SK-N-SH treated with all-trans-retinoic acid at 6 μM for 48 hours (cell line): ENCODE data around the gene OASL.
"Not testable (repeated sequence)": the region's sequence is repeated elsewhere in the genome, so short reads cannot be mapped to it uniquely, and the experiment has no call there.

ENCODE experiments used
- ATAC-seq: fragments of 200-7000 bp; cut with Tn5 transposase; 3 replicates; pipeline ENCODE4 v1.9.1; 2020; ENCODE audit warnings: mild to moderate bottlenecking, moderate library complexity
- ARNTL ChIP-seq: fragments of 450-650 bp; formaldehyde crosslinking; IDR thresholded peaks from 2 replicates; pipeline ENCODE4 v1.5.0; 2020; ENCODE audit warnings: low read depth, mild to moderate bottlenecking, moderate library complexity, borderline replicate concordance
- BACH2 ChIP-seq: fragments of 250-450 bp; sonication (Bioruptor Pico); IDR thresholded peaks from 2 replicates; pipeline ENCODE4 v1.9.0; 2021; ENCODE audit warnings: mild to moderate bottlenecking, borderline replicate concordance
- CSDC2 ChIP-seq: fragments of 250-450 bp; sonication (Bioruptor Pico); IDR thresholded peaks from 2 replicates; pipeline ENCODE4 v1.5.0; 2020; ENCODE audit warnings: mild to moderate bottlenecking, moderate library complexity
- CSRNP3 ChIP-seq: fragments of 250-450 bp; sonication (Bioruptor Pico); IDR thresholded peaks from 2 replicates; pipeline ENCODE4 v1.5.1; 2021; ENCODE audit warnings: mild to moderate bottlenecking, moderate library complexity
- ESRRG ChIP-seq: fragments of 250-450 bp; sonication (Bioruptor Pico); IDR thresholded peaks from 2 replicates; pipeline ENCODE4 v1.6.1; 2021; ENCODE audit warnings: mild to moderate bottlenecking
- GLIS3 ChIP-seq: fragments of 250-450 bp; sonication (Bioruptor Pico); IDR thresholded peaks from 2 replicates; pipeline ENCODE4 v1.5.0; 2020; ENCODE audit warnings: mild to moderate bottlenecking, moderate library complexity
- ISL1 ChIP-seq: fragments of 250-450 bp; sonication (Bioruptor Pico); IDR thresholded peaks from 2 replicates; pipeline ENCODE4 v2.1.2; 2022; ENCODE audit warnings: mild to moderate bottlenecking, moderate library complexity
- PPARA ChIP-seq: fragments of 250-450 bp; sonication (Bioruptor Pico); IDR thresholded peaks from 2 replicates; pipeline ENCODE4 v1.5.0; 2020; ENCODE audit warnings: mild to moderate bottlenecking, borderline replicate concordance
- RARB ChIP-seq: fragments of 250-450 bp; sonication (Bioruptor Pico); IDR thresholded peaks from 2 replicates; pipeline ENCODE4 v1.8.0; 2021; ENCODE audit warnings: mild to moderate bottlenecking, moderate library complexity
- SNAI2 ChIP-seq: fragments of 250-450 bp; sonication (Bioruptor Pico); IDR thresholded peaks from 2 replicates; pipeline ENCODE4 v1.5.0; 2020; ENCODE audit warnings: mild to moderate bottlenecking, moderate library complexity
- TOX ChIP-seq: fragments of 250-450 bp; sonication (Bioruptor Pico); IDR thresholded peaks from 2 replicates; pipeline ENCODE4 v1.8.0; 2021; ENCODE audit warnings: mild to moderate bottlenecking, moderate library complexity, borderline replicate concordance
- ZC3H10 ChIP-seq: fragments of 250-450 bp; sonication (Bioruptor Pico); IDR thresholded peaks from 2 replicates; pipeline ENCODE4 v1.5.1; 2021; ENCODE audit warnings: mild to moderate bottlenecking, moderate library complexity
- ZFP3 ChIP-seq: fragments of 250-450 bp; sonication (Bioruptor Pico); IDR thresholded peaks from 2 replicates; pipeline ENCODE4 v1.5.0; 2020; ENCODE audit warnings: mild to moderate bottlenecking, moderate library complexity
- ZNF565 ChIP-seq: fragments of 450-650 bp; formaldehyde crosslinking; conservative IDR thresholded peaks from 2 replicates; pipeline ENCODE4 v1.5.0; 2020; ENCODE audit warnings: low read depth, mild to moderate bottlenecking, moderate library complexity
- ZNF70 ChIP-seq: fragments of 450-650 bp; formaldehyde crosslinking; IDR thresholded peaks from 2 replicates; pipeline ENCODE4 v1.5.0; 2020; ENCODE audit warnings: mild to moderate bottlenecking, moderate library complexity
- ZNF8 ChIP-seq: fragments of 450-650 bp; formaldehyde crosslinking; IDR thresholded peaks from 2 replicates; pipeline ENCODE4 v1.5.0; 2020; ENCODE audit warnings: mild to moderate bottlenecking, moderate library complexity
- TF ChIP-seq, protein P1 (sequence below): fragments of 250-450 bp; sonication (Bioruptor Pico); IDR thresholded peaks from 2 replicates; pipeline ENCODE4 v1.8.0; 2020; ENCODE audit warnings: mild to moderate bottlenecking, moderate library complexity, borderline replicate concordance
- TF ChIP-seq, protein P2 (sequence below): fragments of 250-450 bp; sonication (Bioruptor Pico); IDR thresholded peaks from 2 replicates; pipeline ENCODE4 v1.5.0; 2020; ENCODE audit warnings: mild to moderate bottlenecking, moderate library complexity

The OASL gene

GRCh38 chr12:121080909-121081308, 41.9 kb upstream of the OASL start:
- no peak for ATAC-seq
- no peak for TF ChIP-seq TOX (CRISPR knock-in tag)

- ATAC-seq = no peak
- TF ChIP-seq ZNF8 (CRISPR knock-in tag) (no peak), RARB (CRISPR knock-in tag) (no peak), GLIS3 (CRISPR knock-in tag) (no peak)
Observed at GRCh38 chr12:121079736-121080272, 40.8 kb upstream of the OASL start.

DNA sequence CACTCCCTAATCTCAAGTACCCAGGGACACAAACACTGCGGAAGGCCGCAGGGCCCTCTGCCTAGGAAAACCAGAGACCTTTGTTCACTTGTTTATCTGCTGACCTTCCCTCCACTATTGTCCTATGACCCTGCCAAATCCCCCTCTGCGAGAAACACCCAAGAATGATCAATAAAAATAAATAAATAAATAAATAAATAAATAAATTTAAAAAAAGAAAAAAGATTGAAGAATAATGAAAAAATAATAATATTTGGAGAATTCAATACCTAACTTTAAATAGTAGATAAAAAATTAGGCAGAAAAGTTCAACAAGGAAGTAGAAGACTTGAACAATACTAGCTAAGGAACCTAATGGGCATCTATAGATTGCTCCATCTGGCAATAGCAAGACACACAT, 38.4 kb upstream of the OASL start:
- ATAC-seq = not testable (repeated sequence)

DNA sequence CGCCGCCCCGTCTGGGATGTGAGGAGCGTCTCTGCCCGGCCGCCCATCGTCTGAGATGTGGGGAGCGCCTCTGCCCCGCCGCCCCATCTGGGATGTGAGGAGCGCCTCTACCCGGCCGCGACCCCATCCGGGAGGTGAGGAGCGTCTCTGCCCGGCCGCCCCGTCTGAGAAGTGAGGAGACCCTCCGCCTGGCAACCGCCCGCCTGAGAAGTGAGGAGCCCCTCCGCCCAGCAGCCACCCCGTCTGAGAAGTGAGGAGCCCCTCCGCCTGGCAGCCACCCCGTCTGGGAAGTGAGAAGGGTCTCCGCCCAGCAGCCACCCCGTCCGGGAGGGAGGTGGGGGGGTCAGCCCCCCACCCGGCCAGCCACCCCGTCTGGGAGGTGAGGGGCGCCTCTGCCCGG, 36.9 kb upstream of the OASL start:
- ATAC-seq = not testable (repeated sequence)

- TF ChIP-seq ZNF70 (CRISPR knock-in tag) (no peak), BACH2 (CRISPR knock-in tag) (no peak), CSRNP3 (no peak), PPARA (CRISPR knock-in tag) (no peak)
- TF ChIP-seq, protein P1, sequence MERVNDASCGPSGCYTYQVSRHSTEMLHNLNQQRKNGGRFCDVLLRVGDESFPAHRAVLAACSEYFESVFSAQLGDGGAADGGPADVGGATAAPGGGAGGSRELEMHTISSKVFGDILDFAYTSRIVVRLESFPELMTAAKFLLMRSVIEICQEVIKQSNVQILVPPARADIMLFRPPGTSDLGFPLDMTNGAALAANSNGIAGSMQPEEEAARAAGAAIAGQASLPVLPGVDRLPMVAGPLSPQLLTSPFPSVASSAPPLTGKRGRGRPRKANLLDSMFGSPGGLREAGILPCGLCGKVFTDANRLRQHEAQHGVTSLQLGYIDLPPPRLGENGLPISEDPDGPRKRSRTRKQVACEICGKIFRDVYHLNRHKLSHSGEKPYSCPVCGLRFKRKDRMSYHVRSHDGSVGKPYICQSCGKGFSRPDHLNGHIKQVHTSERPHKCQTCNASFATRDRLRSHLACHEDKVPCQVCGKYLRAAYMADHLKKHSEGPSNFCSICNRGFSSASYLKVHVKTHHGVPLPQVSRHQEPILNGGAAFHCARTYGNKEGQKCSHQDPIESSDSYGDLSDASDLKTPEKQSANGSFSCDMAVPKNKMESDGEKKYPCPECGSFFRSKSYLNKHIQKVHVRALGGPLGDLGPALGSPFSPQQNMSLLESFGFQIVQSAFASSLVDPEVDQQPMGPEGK (CRISPR knock-in tag) = no peak
- TF ChIP-seq, protein P2, sequence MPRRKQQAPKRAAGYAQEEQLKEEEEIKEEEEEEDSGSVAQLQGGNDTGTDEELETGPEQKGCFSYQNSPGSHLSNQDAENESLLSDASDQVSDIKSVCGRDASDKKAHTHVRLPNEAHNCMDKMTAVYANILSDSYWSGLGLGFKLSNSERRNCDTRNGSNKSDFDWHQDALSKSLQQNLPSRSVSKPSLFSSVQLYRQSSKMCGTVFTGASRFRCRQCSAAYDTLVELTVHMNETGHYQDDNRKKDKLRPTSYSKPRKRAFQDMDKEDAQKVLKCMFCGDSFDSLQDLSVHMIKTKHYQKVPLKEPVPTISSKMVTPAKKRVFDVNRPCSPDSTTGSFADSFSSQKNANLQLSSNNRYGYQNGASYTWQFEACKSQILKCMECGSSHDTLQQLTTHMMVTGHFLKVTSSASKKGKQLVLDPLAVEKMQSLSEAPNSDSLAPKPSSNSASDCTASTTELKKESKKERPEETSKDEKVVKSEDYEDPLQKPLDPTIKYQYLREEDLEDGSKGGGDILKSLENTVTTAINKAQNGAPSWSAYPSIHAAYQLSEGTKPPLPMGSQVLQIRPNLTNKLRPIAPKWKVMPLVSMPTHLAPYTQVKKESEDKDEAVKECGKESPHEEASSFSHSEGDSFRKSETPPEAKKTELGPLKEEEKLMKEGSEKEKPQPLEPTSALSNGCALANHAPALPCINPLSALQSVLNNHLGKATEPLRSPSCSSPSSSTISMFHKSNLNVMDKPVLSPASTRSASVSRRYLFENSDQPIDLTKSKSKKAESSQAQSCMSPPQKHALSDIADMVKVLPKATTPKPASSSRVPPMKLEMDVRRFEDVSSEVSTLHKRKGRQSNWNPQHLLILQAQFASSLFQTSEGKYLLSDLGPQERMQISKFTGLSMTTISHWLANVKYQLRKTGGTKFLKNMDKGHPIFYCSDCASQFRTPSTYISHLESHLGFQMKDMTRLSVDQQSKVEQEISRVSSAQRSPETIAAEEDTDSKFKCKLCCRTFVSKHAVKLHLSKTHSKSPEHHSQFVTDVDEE (CRISPR knock-in tag) = no peak
Observed at GRCh38 chr12:121072147-121072546, 33.1 kb upstream of the OASL start.

DNA sequence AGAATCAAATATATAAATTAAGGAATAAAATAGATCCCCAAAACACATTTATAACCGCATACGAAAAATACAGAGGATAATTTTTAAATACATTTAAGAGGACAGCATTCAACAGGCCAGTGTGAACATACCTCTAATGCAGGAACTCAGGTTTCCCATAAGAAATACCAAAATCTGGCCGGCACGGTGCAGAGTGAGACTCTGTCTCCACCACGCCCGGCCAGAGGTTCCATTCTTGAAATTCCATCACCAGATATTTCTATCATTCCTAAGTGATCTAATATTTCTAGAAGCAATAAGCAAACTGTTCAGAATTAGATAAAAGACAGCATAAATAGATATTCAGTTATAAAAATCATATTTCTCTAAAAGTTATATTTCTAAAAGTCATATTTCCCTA, 30.2 kb upstream of the OASL start:
- ATAC-seq = no peak
- no peak for TF ChIP-seq ISL1 (CRISPR knock-in tag)
- no peak for TF ChIP-seq ZFP3 (CRISPR knock-in tag)
- TF ChIP-seq ARNTL (CRISPR knock-in tag) = no peak
- TF ChIP-seq, protein P2 (CRISPR knock-in tag) = no peak
- TF ChIP-seq GLIS3 (CRISPR knock-in tag) = no peak
- TF ChIP-seq, protein P1 (CRISPR knock-in tag) = no peak
- TF ChIP-seq ZC3H10 (CRISPR knock-in tag) = no peak
- TF ChIP-seq SNAI2 (CRISPR knock-in tag) = no peak
- TF ChIP-seq RARB (CRISPR knock-in tag) = no peak
- TF ChIP-seq CSDC2 (CRISPR knock-in tag) = no peak
- no peak for TF ChIP-seq ZNF8 (CRISPR knock-in tag)
- no peak for TF ChIP-seq BACH2 (CRISPR knock-in tag)
- TF ChIP-seq PPARA (CRISPR knock-in tag) = no peak
- no peak for TF ChIP-seq ZNF565 (CRISPR knock-in tag)
- TF ChIP-seq ESRRG (CRISPR knock-in tag) = no peak
- no peak for TF ChIP-seq CSRNP3

More at GRCh38 chr12:121072147-121072546, 33.1 kb upstream of the OASL start:
- no peak for ATAC-seq
